ENCODE measurements around the gene IDH3G.

GRCh38 chrX:153770601-153771414, 23.4 kb downstream of the IDH3G start:
- no peak for TF ChIP-seq CTCF (IDR thresholded peaks at IDR 0.05; ENCODE audit: low read length)
- TF ChIP-seq EZH2 (IDR thresholded peaks at IDR 0.05; ENCODE audit: borderline replicate concordance, low read length) = no peak

Measured in OCI-LY1 (cell line).